GM18870 (cell line): ENCODE data around the gene LCN15.
"Not testable (repeated sequence)": the region's sequence is repeated elsewhere in the genome, so short reads cannot be mapped to it uniquely, and the experiment has no call there.

Experiments
- ATAC-seq: cut with Tn5 transposase; IDR thresholded peaks from one replicate; pipeline ENCODE4 v1.9.1; 2021; ENCODE audit warnings: moderate library complexity; ENCODE audit not compliant: unreplicated experiment

The LCN15 gene

GRCh38 chr9:136775191-136775590, 10.9 kb upstream of the LCN15 start:
- ATAC-seq: no peak

- no peak for ATAC-seq
Measured at GRCh38 chr9:136774416-136775045, 10.2 kb upstream of the LCN15 start.

GRCh38 chr9:136773386-136774044, 9.2 kb upstream of the LCN15 start:
- no peak for ATAC-seq

- no peak for ATAC-seq
Measured at GRCh38 chr9:136771907-136772415, 7.6 kb upstream of the LCN15 start.

- no peak for ATAC-seq
Measured at GRCh38 chr9:136769710-136770191, 5.4 kb upstream of the LCN15 start.

- ATAC-seq: not testable (repeated sequence)
Measured at GRCh38 chr9:136766410-136767120, 2.2 kb upstream of the LCN15 start.

DNA sequence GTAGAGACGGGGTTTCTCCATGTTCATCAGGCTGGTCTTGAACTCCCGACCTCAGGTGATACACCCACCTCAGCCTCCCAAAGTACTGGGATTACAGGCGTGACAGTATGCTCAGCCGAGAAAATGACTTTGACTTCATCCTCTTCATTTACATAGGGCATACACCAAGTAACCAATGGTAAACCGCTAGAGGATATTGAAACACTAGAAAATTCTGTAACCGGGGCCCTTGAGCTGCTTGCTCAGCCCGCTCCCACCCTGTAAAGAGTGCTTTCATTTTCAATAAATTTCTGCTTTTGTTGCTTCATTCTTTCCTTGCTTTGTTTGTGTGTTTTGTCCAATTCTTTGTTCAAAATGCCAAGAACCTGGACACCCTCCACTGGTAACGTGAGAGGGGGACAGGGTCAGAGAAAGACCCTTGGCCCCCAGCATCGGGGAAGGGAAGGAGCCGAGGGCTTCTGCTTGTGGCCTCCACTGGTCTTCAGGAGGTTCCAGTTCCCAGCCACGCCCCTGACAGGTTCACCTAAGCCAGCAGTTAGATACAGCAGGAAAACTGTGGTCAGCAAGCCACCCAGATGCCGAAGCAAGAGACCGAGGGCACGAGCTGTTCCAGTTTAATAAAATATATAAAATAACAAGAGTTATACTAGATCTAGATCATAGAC, 1.6 kb upstream of the LCN15 start:
- ATAC-seq: not testable (repeated sequence)

DNA sequence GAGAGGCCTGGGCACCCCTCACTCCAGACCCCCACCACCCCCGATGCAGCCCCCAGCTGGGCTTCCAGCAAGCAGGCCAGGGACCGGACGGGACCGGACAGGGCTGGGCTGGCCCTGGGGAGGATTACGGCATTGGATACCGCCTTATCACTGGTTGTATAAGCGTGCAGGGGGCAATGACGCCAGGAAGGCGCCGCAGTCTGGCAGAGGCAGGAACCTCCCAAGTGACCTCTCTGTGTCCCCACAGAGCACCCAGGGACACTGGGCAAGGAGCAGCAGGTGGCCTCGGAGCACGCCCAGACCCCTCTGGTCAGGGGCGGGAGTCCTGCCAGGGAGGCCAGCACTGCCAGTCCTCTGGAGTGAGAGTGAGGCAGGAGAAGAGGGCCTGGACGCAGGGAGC, 723 bp upstream of the LCN15 start:
- ATAC-seq: no peak

GRCh38 chr9:136763649-136764035, 676 bp downstream of the LCN15 start:
- no peak for ATAC-seq

GRCh38 chr9:136762915-136763648, 1.2 kb downstream of the LCN15 start:
- no peak for ATAC-seq

DNA sequence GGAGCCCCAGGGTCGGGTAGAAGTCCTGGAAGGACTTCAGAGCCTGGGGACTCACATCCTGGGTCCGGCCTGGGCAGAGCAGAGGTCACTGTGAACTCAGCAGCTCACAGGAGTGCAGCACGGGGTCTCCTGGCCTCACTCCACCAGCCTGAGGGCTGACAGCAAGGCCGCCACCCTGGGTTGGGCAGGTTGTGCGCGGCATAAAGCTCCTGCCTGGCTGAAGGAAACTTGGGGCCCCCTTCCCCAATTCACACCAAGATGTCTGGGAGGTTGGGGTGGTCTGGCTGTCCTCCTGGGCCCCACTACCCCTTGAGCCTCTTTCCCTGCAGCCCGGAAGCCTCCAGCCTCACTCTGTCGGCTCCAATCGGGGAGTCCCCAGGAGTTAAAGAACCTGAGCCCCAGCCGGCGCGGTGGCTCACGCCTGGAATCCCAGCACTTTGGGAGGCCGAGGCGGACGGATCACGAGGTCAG, 2.1 kb downstream of the LCN15 start:
- no peak for ATAC-seq

GRCh38 chr9:136761545-136761981, 2.8 kb downstream of the LCN15 start:
- no peak for ATAC-seq

DNA sequence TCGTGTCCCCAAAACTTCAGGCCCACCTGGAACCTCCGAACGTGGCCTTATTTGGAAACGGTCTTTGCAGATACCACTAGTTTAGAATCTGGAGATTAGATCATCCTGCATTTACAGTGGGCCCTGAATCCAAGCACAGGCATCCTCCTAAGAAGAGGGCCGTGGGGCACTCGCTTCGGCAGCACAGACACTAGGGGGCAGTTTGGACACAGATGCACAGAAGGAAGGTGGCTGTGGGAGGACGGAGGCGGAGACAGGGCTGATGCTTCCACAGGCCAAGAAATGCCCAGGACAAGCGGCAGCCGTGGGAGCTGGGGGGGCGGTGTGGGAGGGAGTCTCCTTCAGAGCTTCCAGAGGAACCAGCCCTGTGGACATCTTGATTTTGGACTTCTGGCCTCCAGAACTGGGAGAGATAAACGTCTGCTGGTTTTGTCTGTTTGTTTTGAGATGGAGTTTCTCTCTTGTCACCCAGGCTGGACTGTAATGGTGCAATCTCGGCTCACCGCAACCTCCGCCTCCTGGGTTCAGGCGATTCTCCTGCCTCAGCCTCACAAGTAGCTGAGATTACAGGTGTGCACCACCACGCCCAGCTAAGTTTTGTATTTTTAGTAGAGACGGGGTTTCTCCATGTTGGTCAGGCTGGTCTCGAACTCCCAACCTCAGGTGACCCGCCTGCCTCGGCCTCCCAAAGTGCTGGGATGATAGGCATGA, 3.3 kb downstream of the LCN15 start:
- not testable (repeated sequence) for ATAC-seq

GRCh38 chr9:136760424-136760823, 3.9 kb downstream of the LCN15 start:
- ATAC-seq: no peak

GRCh38 chr9:136759436-136760325, 4.6 kb downstream of the LCN15 start:
- ATAC-seq: no peak

DNA sequence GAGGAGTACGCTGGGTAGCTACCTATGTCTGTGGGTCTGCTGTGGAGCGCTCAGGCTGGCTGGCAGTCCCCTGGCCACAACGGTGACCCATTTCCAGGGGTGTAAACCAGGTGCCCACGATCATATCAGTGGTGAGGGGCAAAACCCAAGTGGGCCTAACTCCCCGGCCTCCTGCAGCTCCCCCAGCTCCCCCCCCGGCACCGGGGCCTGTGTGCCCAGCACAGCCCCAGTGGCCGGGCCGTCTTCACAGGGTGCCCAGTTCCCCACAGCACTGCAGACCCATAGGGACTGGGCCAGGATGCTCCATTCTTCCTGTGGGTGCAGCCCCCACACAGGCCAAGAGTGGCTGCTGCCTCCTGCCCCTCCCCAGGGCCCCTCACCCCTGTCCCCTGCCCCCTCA, 5.3 kb downstream of the LCN15 start:
- no peak for ATAC-seq

DNA sequence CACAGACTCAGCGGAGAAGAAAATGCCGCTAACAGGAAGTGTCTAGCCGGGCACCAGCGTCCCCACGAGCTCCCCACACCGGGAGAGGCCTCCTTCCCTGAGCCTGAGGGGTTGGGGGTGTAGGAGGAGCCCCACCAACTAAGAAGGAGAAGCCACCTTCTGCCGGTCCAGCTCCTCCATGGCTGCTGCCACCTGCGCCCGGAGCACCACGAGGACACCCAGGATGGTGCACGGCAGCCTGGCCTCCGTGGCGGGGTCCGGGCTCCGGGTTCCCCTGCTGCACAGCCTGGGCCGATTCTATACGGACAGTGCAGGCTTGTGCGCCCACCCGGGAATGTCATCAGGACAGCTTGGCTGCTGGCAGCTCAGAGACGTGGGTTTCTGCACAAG, 6.6 kb downstream of the LCN15 start:
- no peak for ATAC-seq

DNA sequence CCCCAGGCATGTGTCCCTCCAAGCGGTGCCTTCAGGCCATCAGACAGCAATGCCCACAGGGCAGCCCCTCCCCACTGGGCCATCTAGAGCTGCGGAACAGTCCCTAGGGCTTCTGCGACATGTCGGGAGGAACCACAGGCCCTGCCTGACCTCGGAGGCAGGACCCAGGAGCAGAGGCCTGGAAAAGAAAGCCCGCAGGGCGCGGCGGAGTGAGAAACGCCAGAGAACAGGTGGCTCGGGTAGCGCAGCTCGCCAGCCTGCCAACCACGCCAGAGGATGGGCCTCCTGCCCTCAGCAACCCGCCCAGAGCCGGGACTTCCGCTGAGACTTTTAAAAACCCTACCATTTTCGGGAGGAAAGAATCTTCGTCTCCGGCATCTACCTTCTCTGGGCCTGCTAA, 7.0 kb downstream of the LCN15 start:
- no peak for ATAC-seq

- no peak for ATAC-seq
Measured at GRCh38 chr9:136756836-136757235, 7.5 kb downstream of the LCN15 start.
